Measurements from ENCODE around the gene HLA-DRA. TPM values are rescaled to one million over a fixed set of nuclear protein-coding genes. Genes with fewer than 3 reads are reported as not detected.

HLA-DRA gene
- total RNA-seq, 4 donors from 2014 or later: 43.7 to 98.5 (median 57.3) TPM

DNA sequence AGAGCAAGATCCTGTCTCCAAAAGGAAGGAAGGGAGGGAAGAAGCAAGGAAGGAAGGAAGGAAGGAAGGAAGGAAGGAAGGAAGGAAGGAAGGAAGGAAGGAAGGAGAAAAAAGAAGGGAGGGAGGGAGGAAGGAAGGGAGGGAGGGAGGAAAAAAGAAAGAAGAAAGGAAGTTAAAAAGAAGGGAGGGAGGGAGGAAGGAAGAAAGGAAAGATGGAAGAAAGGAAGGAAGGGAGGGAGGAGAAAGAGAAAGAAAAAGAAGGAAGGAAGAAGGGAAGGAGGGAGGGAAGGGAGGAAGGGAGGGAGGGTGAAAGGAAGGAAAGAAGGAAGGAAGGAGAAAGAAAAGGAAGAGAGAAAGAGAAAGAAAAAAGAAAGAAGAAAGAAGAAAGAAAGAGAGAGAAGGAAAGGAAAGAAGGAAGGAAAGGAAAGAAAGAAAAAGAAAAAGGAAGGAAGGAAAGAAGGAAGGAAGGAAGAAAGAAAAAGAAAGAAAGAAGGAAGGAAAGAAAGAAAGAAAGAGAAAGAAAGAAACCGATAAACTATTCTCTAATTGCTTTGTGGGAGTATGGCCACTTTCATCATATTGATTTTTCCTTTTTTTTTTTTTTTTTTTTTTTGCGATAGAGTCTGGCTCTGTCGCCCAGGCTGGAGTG lies 9.5 kb downstream of the HLA-DRA start:
- H3K27me3 ChIP-seq: no peaks in the 10 kb centered on the region
- in situ Hi-C loops (cut with MboI; ENCODE audit: low sequenced_read_pairs in 4 of 4): no loop called here
- H3K4me1 ChIP-seq: no peaks in the 10 kb centered on the region
- ATAC-seq (no peak), DNase-seq (no peak)
- H3K4me3 ChIP-seq: no peak overlapping the region
- intact Hi-C loops (cut with DNase I; ENCODE audit: low total_unique reads): no loop called here
- no peak overlapping the region for H3K27ac ChIP-seq
- no peaks in the 10 kb centered on the region for H3K36me3 ChIP-seq
- no peak for TF ChIP-seq POLR2A (IDR thresholded peaks at IDR 0.05)
- TF ChIP-seq, protein P1, sequence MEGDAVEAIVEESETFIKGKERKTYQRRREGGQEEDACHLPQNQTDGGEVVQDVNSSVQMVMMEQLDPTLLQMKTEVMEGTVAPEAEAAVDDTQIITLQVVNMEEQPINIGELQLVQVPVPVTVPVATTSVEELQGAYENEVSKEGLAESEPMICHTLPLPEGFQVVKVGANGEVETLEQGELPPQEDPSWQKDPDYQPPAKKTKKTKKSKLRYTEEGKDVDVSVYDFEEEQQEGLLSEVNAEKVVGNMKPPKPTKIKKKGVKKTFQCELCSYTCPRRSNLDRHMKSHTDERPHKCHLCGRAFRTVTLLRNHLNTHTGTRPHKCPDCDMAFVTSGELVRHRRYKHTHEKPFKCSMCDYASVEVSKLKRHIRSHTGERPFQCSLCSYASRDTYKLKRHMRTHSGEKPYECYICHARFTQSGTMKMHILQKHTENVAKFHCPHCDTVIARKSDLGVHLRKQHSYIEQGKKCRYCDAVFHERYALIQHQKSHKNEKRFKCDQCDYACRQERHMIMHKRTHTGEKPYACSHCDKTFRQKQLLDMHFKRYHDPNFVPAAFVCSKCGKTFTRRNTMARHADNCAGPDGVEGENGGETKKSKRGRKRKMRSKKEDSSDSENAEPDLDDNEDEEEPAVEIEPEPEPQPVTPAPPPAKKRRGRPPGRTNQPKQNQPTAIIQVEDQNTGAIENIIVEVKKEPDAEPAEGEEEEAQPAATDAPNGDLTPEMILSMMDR (IDR thresholded peaks at IDR 0.05 in 4 of 5, conservative IDR thresholded peaks at IDR 0.05 in 1 of 5): no peak
- no peaks in the 10 kb centered on the region for H3K9me3 ChIP-seq

DNA sequence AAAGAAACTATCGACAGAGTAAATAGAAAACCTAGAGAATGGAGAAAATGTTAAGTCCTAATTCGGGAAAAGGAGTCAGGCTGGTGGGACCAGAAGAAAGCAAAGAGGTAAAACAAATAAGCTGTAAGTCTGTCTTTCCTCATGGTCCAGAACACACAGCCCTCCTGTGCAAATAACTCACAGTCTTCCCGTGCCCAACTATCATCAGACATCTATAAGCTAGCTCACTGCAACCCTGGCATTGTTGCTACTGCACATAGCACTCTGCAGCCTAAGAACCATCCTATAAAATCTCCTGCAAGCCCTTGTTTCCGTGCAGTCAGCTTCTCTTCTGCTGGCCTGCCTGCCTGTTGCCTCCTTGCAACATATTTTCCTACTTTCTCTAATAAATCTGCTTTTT lies 17.4 kb downstream of the HLA-DRA start:
- intact Hi-C loops (cut with DNase I; ENCODE audit: low total_unique reads) (no loop called here), in situ Hi-C loops (cut with MboI; ENCODE audit: low sequenced_read_pairs in 4 of 4) (no loop called here)
- no peaks in the 10 kb centered on the region for H3K4me1 ChIP-seq
- H3K9me3 ChIP-seq: no peaks in the 10 kb centered on the region
- no peak overlapping the region for H3K27ac ChIP-seq
- H3K27me3 ChIP-seq: peaks cover 0 to 2% (median 0%) of the 10 kb centered on the region in 3 donors
- no peak for ATAC-seq
- DNase-seq: no peak
- TF ChIP-seq, protein P1 (IDR thresholded peaks at IDR 0.05 in 4 of 5, conservative IDR thresholded peaks at IDR 0.05 in 1 of 5): no peak
- no peak for TF ChIP-seq POLR2A (IDR thresholded peaks at IDR 0.05)
- H3K36me3 ChIP-seq: no peaks in the 10 kb centered on the region
- H3K4me3 ChIP-seq: no peak overlapping the region

DNA sequence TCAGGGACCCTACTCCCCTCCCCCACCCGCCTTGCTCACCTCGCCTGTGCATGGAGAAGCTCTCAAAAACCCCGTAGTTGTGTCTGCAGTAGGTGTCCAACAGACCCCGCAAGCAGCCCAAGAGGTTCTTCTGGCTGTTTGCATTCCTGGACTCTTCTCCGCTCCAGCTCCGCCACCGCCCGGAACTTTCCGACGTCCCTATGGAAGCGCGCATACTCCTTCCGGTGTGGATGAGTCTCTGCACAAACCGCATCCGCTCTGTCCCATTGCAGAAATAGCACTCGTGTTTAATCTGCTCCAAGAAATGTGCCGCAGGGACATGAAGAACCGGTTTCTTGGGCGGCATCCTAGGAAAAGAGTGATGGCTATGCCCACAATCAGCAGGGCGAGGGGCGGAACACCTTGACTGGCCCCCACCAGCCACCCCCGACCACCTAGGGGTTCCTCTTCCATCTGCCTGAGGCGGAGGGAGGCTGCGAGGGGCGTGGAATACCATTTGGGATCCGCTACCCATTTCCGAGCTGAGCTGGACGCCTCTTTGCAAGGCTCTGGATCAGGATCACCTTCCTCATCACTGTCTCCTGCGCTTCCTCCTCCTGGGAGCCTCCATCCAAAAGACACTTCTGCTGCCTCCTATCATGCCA lies 20.2 kb downstream of the HLA-DRA start:
- in situ Hi-C loops (cut with MboI; ENCODE audit: low sequenced_read_pairs in 4 of 4) (no loop called here), intact Hi-C loops (cut with DNase I; ENCODE audit: low total_unique reads) (no loop called here)
- DNase-seq (no peak), ATAC-seq (no peak)
- H3K4me3 ChIP-seq: peak overlapping the region in 1 of 4 donors; percentile 29
- H3K36me3 ChIP-seq: no peaks in the 10 kb centered on the region
- H3K27me3 ChIP-seq: peaks cover 0 to 2% (median 0%) of the 10 kb centered on the region in 3 donors
- H3K9me3 ChIP-seq: no peaks in the 10 kb centered on the region
- no peak for TF ChIP-seq POLR2A (IDR thresholded peaks at IDR 0.05)
- TF ChIP-seq, protein P1 (IDR thresholded peaks at IDR 0.05 in 4 of 5, conservative IDR thresholded peaks at IDR 0.05 in 1 of 5): no peak
- no peak overlapping the region for H3K27ac ChIP-seq
- no peaks in the 10 kb centered on the region for H3K4me1 ChIP-seq

DNA sequence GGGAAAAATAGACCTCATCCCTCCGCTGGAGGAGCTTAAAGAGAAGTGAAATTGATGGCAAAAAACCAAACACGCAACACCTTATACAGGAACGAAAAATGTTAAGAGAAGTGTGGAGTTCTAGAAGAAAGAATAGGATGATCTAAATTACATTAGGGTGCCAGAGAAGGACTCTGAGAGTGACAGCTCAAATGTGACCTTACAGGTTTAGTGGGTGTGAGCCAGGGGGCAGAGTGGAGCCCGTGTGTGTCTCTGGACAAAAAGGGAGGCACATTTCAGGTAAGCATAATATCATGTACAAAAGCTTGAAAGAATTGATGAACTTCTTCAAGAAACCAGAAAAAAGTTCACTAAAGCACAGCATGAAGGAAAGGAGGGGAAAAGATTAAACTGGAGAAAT lies 20.8 kb downstream of the HLA-DRA start:
- H3K36me3 ChIP-seq: no peaks in the 10 kb centered on the region
- ATAC-seq (no peak), DNase-seq (no peak)
- no peak overlapping the region for H3K27ac ChIP-seq
- H3K9me3 ChIP-seq: no peaks in the 10 kb centered on the region
- TF ChIP-seq, protein P1 (IDR thresholded peaks at IDR 0.05 in 4 of 5, conservative IDR thresholded peaks at IDR 0.05 in 1 of 5): no peak
- TF ChIP-seq POLR2A (IDR thresholded peaks at IDR 0.05): no peak
- peaks cover 0 to 2% (median 0%) of the 10 kb centered on the region in 3 donors for H3K27me3 ChIP-seq
- no peak overlapping the region for H3K4me3 ChIP-seq
- H3K4me1 ChIP-seq: no peaks in the 10 kb centered on the region
- in situ Hi-C loops (cut with MboI; ENCODE audit: low sequenced_read_pairs in 4 of 4): no loop called here
- intact Hi-C loops (cut with DNase I; ENCODE audit: low total_unique reads): no loop called here

All from gastrocnemius medialis (tissue), 4 donors.